Spleen (tissue), 11 donors: ENCODE data around the gene POLD2. TPM values are rescaled to one million over a fixed set of nuclear protein-coding genes. Genes with fewer than 3 reads are reported as not detected.

ENCODE experiments used
- DNase-seq: peaks from one replicate; pipeline ENCODE4 v3.0.0-alpha.2; 2020
- H3K27ac ChIP-seq, 8 donors: fragments of 200-600 bp; sonication (generic) in 7 of 8; 1 replicate in 4 of 8; 2 replicates in 4 of 8; pipeline versions ENCODE4 v1.5.0 to v1.8.0; 2016 to 2021; ENCODE audit warnings: inconsistent platforms in 4 of 8, mild to moderate bottlenecking in 4 of 8, moderate library complexity in 1 of 8
- H3K27me3 ChIP-seq, 7 donors: fragments of 200-600 bp; sonication (generic) in 6 of 7; replicated peaks in 1 of 7; 1 replicate in 4 of 7; 2 replicates in 3 of 7; pipeline versions ENCODE4 v1.5.0 to v1.8.0; 2016 to 2021; ENCODE audit warnings: inconsistent platforms in 3 of 7, mild to moderate bottlenecking in 1 of 7
- H3K36me3 ChIP-seq, 6 donors: fragments of 200-600 bp; sonication (generic) in 5 of 6; 1 replicate in 4 of 6; 2 replicates in 2 of 6; pipeline versions ENCODE4 v1.5.0 to v1.8.0; 2016 to 2021; ENCODE audit warnings: inconsistent platforms in 2 of 6
- H3K4me1 ChIP-seq, 6 donors: fragments of 200-600 bp; sonication (generic) in 5 of 6; 1 replicate in 3 of 6; 2 replicates in 3 of 6; pipeline versions ENCODE4 v1.5.0 to v1.8.0; 2016 to 2021; ENCODE audit warnings: inconsistent platforms in 3 of 6
- H3K4me3 ChIP-seq, 8 donors: fragments of 200-600 bp; sonication (generic) in 7 of 8; 1 replicate in 4 of 8; 2 replicates in 4 of 8; pipeline versions ENCODE4 v1.5.0 to v1.8.0; 2016 to 2021; ENCODE audit warnings: inconsistent platforms in 4 of 8, mild to moderate bottlenecking in 4 of 8, moderate library complexity in 2 of 8
- H3K9me3 ChIP-seq, 8 donors: fragments of 200-600 bp; sonication (generic) in 7 of 8; 1 replicate in 4 of 8; 2 replicates in 4 of 8; pipeline versions ENCODE4 v1.5.0 to v1.8.0; 2016 to 2021; ENCODE audit warnings: inconsistent platforms in 4 of 8
- CTCF ChIP-seq, 11 experiments: fragments of 200-600 bp in 7 of 11; fragments of 450-650 bp in 4 of 11; sonication (generic) in 4 of 11; IDR thresholded peaks in 8 of 11; conservative IDR thresholded peaks in 3 of 11; 1 replicate in 7 of 11; 2 replicates in 4 of 11; pipeline versions ENCODE4 v1.4.0 to v1.8.0; 2016 to 2021; ENCODE audit warnings: antibody characterized with exemption in 11 of 11, inconsistent platforms in 4 of 11, mild to moderate bottlenecking in 1 of 11
- POLR2A ChIP-seq, 3 donors: fragments of 450-650 bp; IDR thresholded peaks; one replicate each; pipeline ENCODE4 v1.5.1; 2017; ENCODE audit warnings: antibody characterized with exemption in 3 of 3, mild to moderate bottlenecking in 1 of 3
- POLR2AphosphoS5 ChIP-seq, 3 donors: sonication (generic); formaldehyde crosslinking; IDR thresholded peaks; one replicate each; pipeline ENCODE4 v1.5.1; 2017; ENCODE audit warnings: antibody characterized with exemption in 3 of 3
- whole genome bisulfite sequencing, 5 donors: extraction: QIAGEN DNeasy Blood & Tissue Kit in 3 of 5; methylation state at CpG; one replicate each; pipeline versions ENCODE4 v1.1.5 to v1.1.7; 2013 to 2018; 5-methylcytosine and 5-hydroxymethylcytosine counted together
- intact Hi-C: fragments of 100-400 bp; cut with DNase I; formaldehyde crosslinking; loops from one replicate; pipeline ENCODE4 v1.15.0; 2023; ENCODE audit warnings: low total_unique reads
- polyA plus RNA-seq, 3 donors: library from polyadenylated mRNA; stranded (reverse); fragments of 200-250 nt; gene quantifications; one replicate each; pipeline ENCODE4 v1.2.1, GENCODE V29; 2013
- total RNA-seq, 7 donors: library from RNA; depleted of rRNA in 3 of 7; stranded (reverse); fragments of >200 nt in 3 of 7; fragmentation: NEBNext Ultra II Directional in 4 of 7; extraction: Animal tissue kit (Norgen Biotek cat#: 25700) in 4 of 7; gene quantifications; one replicate each; pipeline versions ENCODE4 v1.1.0 to v1.2.1, GENCODE V29; 2016 to 2021
- donor health status: healthy with polysubstance abuse.
- donor health status: DM: no; HTN: no; CAD: no; lungs with moderate emphysema.
- donor health status: DM: no; HTN: no; CAD: no.
- donor health status: Bipolar disorder and iron deficiency.
- donor health status: healthy.
- donor health status: DM: no; HTN: no; CAD: no.
- donor health status: DM: yes; HTN: yes; CAD: no.

POLD2 gene
- total and polyA plus RNA-seq, 10 donors = 31.9 to 79.1 (median 49.3) TPM

GRCh38 chr7:44124822-44125202, 1.5 kb upstream of the POLD2 start:
- Histone ChIP-seq H3K4me3 (peak overlapping the region in 1 of 8 donors; percentile 92), H3K36me3 (peaks cover 0 to 21% (median 8%) of the 10 kb centered on the region in 6 donors), H3K27me3 (no peaks in the 10 kb centered on the region), H3K9me3 (peaks cover 0 to 12% (median 10%) of the 10 kb centered on the region in 8 donors), H3K4me1 (peaks cover 9 to 41% (median 19%) of the 10 kb centered on the region in 6 donors), H3K27ac (no peak overlapping the region)
- TF ChIP-seq POLR2AphosphoS5 (IDR thresholded peaks at IDR 0.05) = no peak
- no peak for TF ChIP-seq CTCF (IDR thresholded peaks at IDR 0.05 in 8 of 11, conservative IDR thresholded peaks at IDR 0.05 in 3 of 11)
- TF ChIP-seq POLR2A (IDR thresholded peaks at IDR 0.05) = no peak
- 91 to 95% (median 92%) methylated on average over 6 of the region's 6 CpGs for WGBS, 5 donors
- DNase-seq = no peak
- intact Hi-C loops = no loop called here

- DNase-seq = peak; percentile 32
- Histone ChIP-seq H3K27me3 (no peaks in the 10 kb centered on the region), H3K36me3 (peaks cover 0 to 43% (median 12%) of the 10 kb centered on the region in 6 donors), H3K27ac (peak overlapping the region in 5 of 8 donors; percentile 79 to 88 (median 86)), H3K9me3 (peaks cover 0 to 9% (median 7%) of the 10 kb centered on the region in 8 donors), H3K4me3 (peak overlapping the region in 7 of 8 donors; percentile 78 to 99 (median 90)), H3K4me1 (peaks cover 9 to 41% (median 19%) of the 10 kb centered on the region in 6 donors)
- WGBS, 5 donors = 46 to 61% (median 50%) methylated on average over 1 of the region's 1 CpG
- intact Hi-C loops = no loop called here
- TF ChIP-seq POLR2A (IDR thresholded peaks at IDR 0.05) = no peak
- no peak for TF ChIP-seq CTCF (IDR thresholded peaks at IDR 0.05 in 8 of 11, conservative IDR thresholded peaks at IDR 0.05 in 3 of 11)
- TF ChIP-seq POLR2AphosphoS5 (IDR thresholded peaks at IDR 0.05) = no peak
These were observed 819 bp downstream of the POLD2 start for GRCh38 chr7:44122529-44122928.

- WGBS, 5 donors = 90 to 97% (median 92%) methylated on average over 12 of the region's 12 CpGs
- H3K27ac ChIP-seq = no peak overlapping the region
- peak; percentile 63 for DNase-seq
- no peak for TF ChIP-seq POLR2A (IDR thresholded peaks at IDR 0.05)
- no peak for TF ChIP-seq POLR2AphosphoS5 (IDR thresholded peaks at IDR 0.05)
- no peak for TF ChIP-seq CTCF (IDR thresholded peaks at IDR 0.05 in 8 of 11, conservative IDR thresholded peaks at IDR 0.05 in 3 of 11)
- peaks cover 9 to 41% (median 19%) of the 10 kb centered on the region in 6 donors for H3K4me1 ChIP-seq
- peaks cover 0 to 50% (median 13%) of the 10 kb centered on the region in 6 donors for H3K36me3 ChIP-seq
- intact Hi-C loops = no loop called here
- H3K4me3 ChIP-seq = no peak overlapping the region
- peaks cover 0 to 3% (median under 1%) of the 10 kb centered on the region in 8 donors for H3K9me3 ChIP-seq
- no peaks in the 10 kb centered on the region for H3K27me3 ChIP-seq
These were observed 1.5 kb downstream of the POLD2 start for GRCh38 chr7:44121761-44122420.

DNA sequence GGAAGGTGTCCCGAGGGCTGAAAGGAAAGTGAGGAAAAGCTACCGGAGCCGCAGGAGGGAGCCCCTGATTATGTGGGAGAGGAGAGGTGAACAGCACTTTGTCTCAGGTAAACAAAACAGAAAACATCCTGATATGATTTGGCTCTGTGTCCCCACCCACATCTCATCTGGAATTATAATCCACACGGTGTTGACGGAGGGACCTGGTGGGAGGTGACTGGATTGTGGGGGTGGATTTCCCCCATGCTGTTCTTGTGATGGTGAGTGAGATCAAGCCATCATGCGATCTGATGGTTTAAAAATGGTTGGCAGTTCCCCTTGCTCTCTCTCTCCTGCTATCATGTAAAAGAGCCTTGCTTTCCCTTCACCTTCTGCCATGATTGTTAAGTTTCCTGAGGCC, 3.0 kb downstream of the POLD2 start:
- H3K27me3 ChIP-seq = no peaks in the 10 kb centered on the region
- H3K9me3 ChIP-seq = no peaks in the 10 kb centered on the region
- DNase-seq = no peak
- intact Hi-C loops = no loop called here
- WGBS, 5 donors = 90 to 97% (median 92%) methylated on average over 6 of the region's 6 CpGs
- TF ChIP-seq POLR2AphosphoS5 (IDR thresholded peaks at IDR 0.05) = no peak
- TF ChIP-seq CTCF (IDR thresholded peaks at IDR 0.05 in 8 of 11, conservative IDR thresholded peaks at IDR 0.05 in 3 of 11) = no peak
- TF ChIP-seq POLR2A (IDR thresholded peaks at IDR 0.05) = no peak
- H3K27ac ChIP-seq = no peak overlapping the region
- peaks cover 0 to 65% (median 24%) of the 10 kb centered on the region in 6 donors for H3K36me3 ChIP-seq
- no peak overlapping the region for H3K4me3 ChIP-seq
- peaks cover 9 to 41% (median 19%) of the 10 kb centered on the region in 6 donors for H3K4me1 ChIP-seq
